Kidney glomerular epithelial cell (primary cell): Measurements from ENCODE around the gene CDH10.

ENCODE experiments used
- DNase-seq: peaks from one replicate; lab custom pipeline; 2025; lab: John Stamatoyannopoulos, UW

The CDH10 gene

DNA sequence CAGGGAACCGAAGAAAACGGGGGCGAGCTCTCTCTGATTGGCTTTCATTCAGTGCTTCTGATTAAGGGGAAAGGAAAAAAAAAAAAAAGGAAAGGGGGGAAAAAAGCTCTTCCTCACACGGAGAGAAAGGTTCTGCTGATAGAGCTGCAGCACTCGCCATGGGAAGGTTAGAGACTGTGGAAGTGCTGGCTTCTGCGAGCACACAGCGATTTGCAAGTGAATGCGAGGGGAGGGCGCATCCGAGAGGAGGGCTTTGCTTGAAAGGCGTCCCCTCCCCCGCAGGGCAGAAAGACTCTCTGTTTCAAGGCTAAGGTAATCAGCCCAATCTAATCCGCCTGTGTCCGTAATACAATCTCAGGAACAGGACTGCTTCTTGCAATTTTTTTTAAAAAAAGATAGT is at the start of gene CDH10:
TSS of gene CDH10 (minus strand) at position 218 of the 400 bp plus-strand sequence. CDS start 51,488 bp downstream, outside the sequence.
- DNase-seq = no peak

DNA sequence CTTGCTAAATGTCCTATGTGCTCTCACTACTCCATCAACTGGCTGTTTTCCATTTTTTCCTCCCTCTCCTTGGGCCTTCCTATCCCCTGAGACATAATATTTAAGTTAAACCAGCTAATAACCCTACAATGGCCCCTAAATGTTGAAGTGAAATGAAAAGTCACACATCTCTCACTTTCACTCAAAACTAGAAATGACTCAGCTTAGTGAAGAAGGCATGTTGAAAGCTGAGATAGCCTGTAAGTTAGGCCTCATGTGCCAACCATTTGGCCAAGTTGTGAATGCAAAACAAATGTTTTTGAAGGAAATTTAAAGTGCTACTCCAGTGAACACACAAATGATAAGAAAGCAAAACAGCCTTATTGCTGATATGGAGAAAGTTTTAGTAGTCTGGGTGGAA is 48.8 kb upstream of the CDH10 start:
- no peak for DNase-seq

- no peak for DNase-seq
Measured at GRCh38 chr5:24691074-24691473, 46.3 kb upstream of the CDH10 start.

DNA sequence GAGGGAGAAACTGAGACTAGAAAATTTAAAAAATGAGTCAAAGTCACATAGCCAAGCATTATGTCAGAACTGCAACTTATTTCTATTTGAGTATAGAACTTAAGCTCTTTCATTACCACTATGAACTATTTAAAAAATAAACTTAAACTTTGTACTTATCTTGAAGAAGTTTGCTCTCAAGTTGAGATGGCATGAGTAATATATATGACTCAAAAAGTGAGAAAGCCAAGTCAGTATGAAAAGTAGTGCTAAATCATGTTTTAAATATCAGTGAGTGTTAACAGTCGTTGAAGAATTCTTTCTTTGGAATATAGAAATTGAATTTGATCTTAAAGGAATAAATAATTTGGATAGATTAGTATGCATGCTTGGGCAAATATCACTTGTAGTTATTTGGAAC is 36.3 kb upstream of the CDH10 start:
- no peak for DNase-seq

DNA sequence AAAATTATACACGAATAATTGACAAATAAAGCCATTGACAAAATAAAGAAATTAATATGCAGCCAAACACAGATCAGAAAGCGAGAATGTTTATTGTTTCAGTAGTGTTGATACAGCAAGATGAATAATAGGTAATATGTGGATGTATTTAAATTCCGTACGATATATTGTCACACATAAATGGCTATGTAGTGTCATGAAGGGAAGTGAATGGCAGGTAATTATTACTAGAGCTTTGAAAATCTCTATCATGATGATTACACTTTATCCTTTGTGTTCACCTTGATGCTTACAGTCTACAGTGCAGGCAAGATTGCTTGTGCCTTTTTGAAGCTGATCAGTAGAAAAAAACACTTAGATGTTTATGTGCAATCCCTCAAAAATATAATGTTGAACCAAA is 23.3 kb upstream of the CDH10 start:
- no peak for DNase-seq

- DNase-seq = no peak
Measured at GRCh38 chr5:24649531-24649930, 4.8 kb upstream of the CDH10 start.

DNA sequence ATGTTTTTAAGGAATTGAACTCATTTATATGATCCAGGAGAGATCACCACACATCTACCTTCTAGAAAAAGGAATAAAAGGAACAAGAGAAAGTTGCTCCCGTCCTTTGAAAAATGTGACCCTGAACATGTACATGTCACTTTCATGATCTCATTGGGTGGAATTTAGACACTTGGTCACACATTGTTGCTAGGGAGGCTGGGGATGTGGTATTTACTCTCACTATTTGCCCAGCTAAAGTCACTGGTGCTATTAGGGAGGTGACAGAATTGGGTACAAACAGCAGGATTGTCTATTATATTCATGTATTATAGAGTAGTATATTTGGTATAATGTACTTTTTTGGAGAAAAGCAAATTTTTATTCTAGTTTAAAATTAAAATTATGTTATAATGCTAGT is 2.1 kb upstream of the CDH10 start:
- no peak for DNase-seq

- DNase-seq = no peak
Measured at GRCh38 chr5:24645483-24645882, 705 bp upstream of the CDH10 start.

- no peak for DNase-seq
Measured at GRCh38 chr5:24643880-24644279, 898 bp downstream of the CDH10 start.

- no peak for DNase-seq
Measured at GRCh38 chr5:24643156-24643555, 1.6 kb downstream of the CDH10 start.

DNA sequence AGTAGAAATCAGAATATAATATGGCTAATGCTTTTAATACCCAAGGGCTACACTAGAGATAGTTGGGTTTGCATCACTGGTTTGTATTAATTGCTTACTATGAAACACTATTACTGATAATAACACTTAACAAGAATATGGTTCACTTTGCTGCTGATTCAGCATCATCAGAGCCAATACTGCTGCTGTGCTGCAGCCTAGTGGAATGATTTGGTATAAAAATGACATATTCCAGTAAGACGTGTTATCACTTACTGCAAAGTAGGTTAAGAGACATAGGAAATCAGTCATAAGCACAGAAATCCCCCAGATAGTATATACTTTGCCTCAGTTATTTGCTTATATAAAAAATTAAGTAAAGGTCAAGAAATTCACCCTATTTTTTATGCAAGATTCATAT is 2.8 kb downstream of the CDH10 start:
- peak; percentile 11 for DNase-seq

DNA sequence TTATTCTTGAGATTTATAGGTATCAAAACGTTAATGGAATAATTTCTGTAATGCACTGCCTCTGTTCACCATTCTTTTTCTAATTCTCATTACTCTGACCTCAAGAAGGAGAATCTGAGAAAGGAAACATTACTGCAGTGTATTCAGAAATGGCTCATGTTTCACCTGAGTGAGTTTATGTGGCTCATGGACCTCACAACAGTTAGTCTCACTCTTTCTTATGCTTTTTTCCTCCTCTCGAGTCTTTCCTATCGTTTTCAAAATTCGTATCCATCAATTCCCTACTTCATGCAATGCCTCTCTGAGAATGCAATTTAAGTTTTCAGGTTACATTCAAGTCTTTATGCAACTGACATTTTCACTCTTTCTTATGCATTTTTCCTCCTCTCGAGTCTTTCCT is 9.6 kb downstream of the CDH10 start:
- DNase-seq = no peak

GRCh38 chr5:24633715-24634325 is 11.0 kb downstream of the CDH10 start:
- DNase-seq = peak; percentile 23

DNA sequence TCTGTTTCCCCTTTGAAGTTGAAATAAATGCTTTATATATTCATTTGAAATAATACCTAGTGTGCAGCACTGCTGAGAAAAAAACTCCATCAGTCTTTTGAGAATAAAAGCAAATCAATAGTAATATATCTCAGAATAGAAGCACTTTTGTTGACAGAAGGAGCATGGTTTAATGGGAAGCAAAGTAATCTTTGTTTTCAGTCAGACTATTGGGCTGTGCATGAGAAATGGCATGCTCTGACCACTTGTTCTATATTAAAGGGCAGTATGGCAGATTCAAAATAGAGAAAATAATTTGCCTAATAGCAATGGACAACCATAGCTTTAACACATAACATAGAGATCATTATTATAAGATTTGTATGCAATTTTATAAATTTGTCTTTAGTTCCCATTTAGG is 12.4 kb downstream of the CDH10 start:
- no peak for DNase-seq

GRCh38 chr5:24630918-24631317 is 13.9 kb downstream of the CDH10 start:
- no peak for DNase-seq

DNA sequence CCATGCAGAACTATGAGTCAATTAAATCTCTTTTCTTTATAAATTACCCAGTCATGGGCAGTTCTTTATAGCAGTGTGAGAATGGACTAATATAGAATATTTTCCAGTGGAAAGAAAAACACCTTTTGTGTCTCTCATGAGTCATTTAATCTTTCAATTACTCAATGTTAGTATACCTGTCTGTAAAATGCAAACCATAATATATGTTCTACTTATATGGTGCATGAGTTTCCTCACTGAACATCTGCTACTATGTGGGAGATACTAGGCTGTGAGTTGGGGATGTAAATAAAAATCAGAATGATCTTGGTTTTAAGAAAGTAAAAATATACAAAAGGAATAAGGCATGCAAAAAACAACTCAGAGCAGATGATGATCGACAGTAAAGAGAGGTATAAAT is 15.0 kb downstream of the CDH10 start:
- no peak for DNase-seq

GRCh38 chr5:24624872-24625271 is 19.9 kb downstream of the CDH10 start:
- no peak for DNase-seq

GRCh38 chr5:24623624-24624023 is 21.2 kb downstream of the CDH10 start:
- no peak for DNase-seq

DNA sequence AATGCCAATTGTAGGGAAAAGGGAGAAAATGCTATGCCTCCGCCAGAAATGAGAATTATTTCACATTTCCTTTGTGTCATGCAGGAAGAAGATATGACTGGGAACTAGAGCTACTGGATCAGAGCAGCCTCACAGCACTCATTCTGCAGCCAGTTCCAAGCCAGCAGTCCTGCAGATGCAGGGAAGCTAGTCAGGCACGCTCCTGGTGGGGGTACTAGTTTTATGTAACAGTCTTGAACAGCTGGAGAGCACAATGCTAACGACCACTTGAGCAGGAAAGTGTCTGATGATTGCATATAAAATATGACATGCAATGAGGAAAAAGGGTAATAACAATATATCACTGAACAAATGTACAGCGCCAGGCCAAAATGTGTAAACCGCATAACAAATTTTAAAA is 21.7 kb downstream of the CDH10 start:
- no peak for DNase-seq

DNA sequence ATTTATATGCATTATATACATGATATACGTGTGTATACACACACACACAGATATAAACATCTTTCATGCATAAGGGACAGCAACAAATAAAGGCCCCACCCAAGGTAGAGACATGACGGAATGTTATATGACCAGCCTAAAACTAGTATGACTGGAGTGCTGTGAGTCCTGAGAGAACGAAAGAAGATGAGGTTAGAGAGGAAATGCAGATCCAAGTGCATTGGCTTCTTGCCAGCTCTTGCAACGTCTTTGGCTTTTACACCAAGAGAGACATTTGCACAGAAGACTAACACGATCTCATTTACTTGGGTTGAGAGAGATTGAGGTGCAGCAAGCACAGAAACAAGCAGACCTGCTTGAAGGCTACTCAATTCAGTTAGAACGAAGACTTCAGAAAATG is 23.0 kb downstream of the CDH10 start:
- DNase-seq = no peak

- DNase-seq = no peak
Measured at GRCh38 chr5:24616566-24616965, 28.2 kb downstream of the CDH10 start.

GRCh38 chr5:24615159-24615558 is 29.6 kb downstream of the CDH10 start:
- DNase-seq = no peak

DNA sequence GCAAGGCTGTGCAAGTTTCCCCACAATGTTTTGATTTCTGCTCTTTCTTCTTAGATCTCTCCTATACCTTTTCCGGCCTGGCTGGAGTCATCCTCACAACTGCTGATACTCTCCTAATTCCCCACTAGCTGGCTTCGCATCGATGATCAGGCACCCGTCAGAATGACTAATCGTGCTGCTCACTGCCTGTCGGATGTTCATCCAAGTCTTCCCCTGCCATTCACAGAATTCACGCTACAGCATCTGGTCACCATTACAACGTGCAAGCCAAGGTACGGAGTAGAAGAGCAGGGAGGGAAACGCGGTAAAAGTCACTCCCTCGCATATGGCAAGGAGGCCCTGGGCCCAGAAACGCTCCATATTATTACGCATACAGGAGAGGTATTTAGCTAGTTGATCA is 35.1 kb downstream of the CDH10 start:
- no peak for DNase-seq

- DNase-seq = no peak
Measured at GRCh38 chr5:24606971-24607370, 37.8 kb downstream of the CDH10 start.

- DNase-seq = no peak
Measured at GRCh38 chr5:24602188-24602587, 42.6 kb downstream of the CDH10 start.
